AG10803 (cell line): ENCODE results near the gene SCP2D1.

Experiments used
- DNase-seq: peaks from one replicate; pipeline ENCODE4 v3.0.0; 2010; ENCODE audit warnings: low read depth
- H3K4me3 ChIP-seq: 2 replicates; pipeline ENCODE4 v1.5.1; 2011; ENCODE audit warnings: mild to moderate bottlenecking, low read length, control low read depth
- TF ChIP-seq, protein P1 (sequence below): conservative IDR thresholded peaks from 2 replicates; pipeline ENCODE4 v1.5.1; 2011; ENCODE audit warnings: mild to moderate bottlenecking, low read length, control low read depth, inconsistent platforms

The SCP2D1 gene

DNA sequence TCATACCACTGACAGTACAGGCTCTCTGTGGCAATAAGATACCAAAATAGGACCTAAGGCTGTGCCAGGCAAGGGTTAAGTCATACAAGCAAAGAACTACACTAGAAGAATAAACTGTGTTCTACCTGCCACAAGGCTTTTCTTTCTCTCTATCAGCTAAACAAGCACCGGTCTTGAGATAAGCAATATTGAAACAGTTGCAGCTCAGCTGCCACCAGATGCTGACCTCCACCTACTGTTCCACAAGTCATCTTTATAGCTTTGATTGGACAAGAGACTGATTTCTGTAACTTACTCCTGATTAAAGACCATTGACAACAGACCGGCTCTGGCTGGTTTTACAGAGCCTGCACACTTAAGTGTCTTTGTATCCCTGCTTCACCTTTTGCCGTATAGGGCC lies 24.1 kb downstream of the SCP2D1 start:
- no peak overlapping the region for H3K4me3 ChIP-seq
- TF ChIP-seq, protein P1, sequence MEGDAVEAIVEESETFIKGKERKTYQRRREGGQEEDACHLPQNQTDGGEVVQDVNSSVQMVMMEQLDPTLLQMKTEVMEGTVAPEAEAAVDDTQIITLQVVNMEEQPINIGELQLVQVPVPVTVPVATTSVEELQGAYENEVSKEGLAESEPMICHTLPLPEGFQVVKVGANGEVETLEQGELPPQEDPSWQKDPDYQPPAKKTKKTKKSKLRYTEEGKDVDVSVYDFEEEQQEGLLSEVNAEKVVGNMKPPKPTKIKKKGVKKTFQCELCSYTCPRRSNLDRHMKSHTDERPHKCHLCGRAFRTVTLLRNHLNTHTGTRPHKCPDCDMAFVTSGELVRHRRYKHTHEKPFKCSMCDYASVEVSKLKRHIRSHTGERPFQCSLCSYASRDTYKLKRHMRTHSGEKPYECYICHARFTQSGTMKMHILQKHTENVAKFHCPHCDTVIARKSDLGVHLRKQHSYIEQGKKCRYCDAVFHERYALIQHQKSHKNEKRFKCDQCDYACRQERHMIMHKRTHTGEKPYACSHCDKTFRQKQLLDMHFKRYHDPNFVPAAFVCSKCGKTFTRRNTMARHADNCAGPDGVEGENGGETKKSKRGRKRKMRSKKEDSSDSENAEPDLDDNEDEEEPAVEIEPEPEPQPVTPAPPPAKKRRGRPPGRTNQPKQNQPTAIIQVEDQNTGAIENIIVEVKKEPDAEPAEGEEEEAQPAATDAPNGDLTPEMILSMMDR: no peak
- DNase-seq: no peak

DNA sequence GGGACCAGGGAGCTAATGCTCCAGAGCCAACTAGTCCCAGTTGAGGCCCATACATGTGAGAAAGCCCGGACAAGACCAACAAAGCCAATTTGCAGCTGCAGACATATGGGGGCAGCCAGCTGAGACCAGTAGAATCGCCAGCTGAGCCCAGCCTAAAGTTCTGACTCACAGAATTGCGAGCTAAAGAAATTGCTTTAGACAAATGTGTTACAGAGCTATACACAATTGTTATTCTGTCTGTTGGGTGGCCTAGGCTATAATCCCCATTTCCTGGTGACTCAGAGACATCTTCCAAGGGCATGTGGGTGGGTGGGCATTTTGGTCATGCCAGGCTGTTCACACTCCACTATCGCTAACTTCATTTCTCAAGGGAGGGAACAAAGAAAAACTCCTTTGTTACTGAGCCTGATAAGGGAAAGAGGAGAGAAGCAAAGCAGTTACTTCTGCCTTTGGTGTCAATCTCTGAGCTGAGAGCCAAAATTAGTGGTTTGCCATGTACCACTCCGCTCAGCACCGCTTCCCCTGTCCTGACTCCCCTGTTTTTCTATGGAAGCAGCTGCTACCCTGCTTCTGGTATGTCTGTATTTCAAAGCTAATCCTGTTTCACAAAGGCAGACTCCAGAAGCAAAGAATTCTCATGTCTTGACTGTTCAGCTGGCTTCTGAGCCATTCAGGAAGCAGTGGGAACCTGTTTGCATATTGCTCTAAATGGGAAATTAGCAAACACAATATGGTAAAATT lies 26.1 kb downstream of the SCP2D1 start:
- DNase-seq: no peak
- H3K4me3 ChIP-seq: no peak overlapping the region
- TF ChIP-seq, protein P1: no peak

GRCh38 chr20:18840248-18840645 lies 26.7 kb downstream of the SCP2D1 start:
- H3K4me3 ChIP-seq: no peak overlapping the region
- DNase-seq: no peak
- TF ChIP-seq, protein P1: no peak

DNA sequence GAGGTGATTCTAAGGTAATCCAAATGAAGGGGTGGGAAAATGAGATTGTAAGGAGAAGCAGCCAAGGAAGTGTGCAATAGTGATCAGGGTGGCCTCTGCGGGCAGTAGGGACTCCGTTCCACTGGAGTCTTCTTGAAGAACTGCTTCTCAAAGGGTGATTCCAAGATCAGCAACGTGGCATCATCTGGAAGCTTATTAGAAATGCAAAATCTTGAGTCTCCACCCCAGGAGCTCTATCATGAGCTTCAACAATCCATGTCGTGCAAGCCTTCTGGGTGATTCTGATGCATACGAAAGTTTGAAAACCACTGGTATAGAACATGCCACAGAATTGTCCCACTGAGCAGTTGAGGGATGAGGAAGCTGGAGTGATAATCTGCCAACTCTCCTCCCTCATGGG lies 31.4 kb downstream of the SCP2D1 start:
- H3K4me3 ChIP-seq: no peak overlapping the region
- DNase-seq: no peak
- TF ChIP-seq, protein P1: no peak

GRCh38 chr20:18847226-18847755 lies 33.7 kb downstream of the SCP2D1 start:
- no peak overlapping the region for H3K4me3 ChIP-seq
- TF ChIP-seq, protein P1: no peak
- no peak for DNase-seq

DNA sequence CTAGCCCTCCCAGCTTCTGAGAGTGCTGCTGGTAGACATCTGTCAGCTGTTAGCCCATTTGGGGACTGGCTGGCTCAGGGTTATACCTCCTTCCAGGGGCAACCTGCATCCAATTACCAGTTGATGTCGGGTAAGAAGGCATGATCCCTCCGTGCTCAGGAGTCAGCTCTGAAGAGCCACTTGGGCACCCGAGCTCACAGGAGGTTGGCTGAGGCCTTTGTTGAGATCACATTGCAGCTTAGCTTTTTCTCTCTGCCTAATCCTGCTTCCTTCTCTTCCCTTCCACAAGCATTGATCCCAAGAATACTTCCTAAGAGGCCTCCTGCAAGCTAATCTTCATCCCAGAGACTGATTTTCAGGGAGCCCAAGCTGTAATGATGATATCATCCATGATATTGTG lies 35.5 kb downstream of the SCP2D1 start:
- H3K4me3 ChIP-seq: no peak overlapping the region
- TF ChIP-seq, protein P1: no peak
- no peak for DNase-seq

GRCh38 chr20:18851629-18852028 lies 38.0 kb downstream of the SCP2D1 start:
- H3K4me3 ChIP-seq: no peak overlapping the region
- DNase-seq: no peak
- TF ChIP-seq, protein P1: no peak
